GM19193 (cell line): ENCODE measurements around the gene ANKS3.

Source experiments
- POLR2A ChIP-seq: IDR thresholded peaks from 4 replicates; pipeline ENCODE4 v1.6.1; 2011; ENCODE audit not compliant: insufficient read depth, insufficient read length; ENCODE audit errors: extremely low read depth

ANKS3 gene

DNA sequence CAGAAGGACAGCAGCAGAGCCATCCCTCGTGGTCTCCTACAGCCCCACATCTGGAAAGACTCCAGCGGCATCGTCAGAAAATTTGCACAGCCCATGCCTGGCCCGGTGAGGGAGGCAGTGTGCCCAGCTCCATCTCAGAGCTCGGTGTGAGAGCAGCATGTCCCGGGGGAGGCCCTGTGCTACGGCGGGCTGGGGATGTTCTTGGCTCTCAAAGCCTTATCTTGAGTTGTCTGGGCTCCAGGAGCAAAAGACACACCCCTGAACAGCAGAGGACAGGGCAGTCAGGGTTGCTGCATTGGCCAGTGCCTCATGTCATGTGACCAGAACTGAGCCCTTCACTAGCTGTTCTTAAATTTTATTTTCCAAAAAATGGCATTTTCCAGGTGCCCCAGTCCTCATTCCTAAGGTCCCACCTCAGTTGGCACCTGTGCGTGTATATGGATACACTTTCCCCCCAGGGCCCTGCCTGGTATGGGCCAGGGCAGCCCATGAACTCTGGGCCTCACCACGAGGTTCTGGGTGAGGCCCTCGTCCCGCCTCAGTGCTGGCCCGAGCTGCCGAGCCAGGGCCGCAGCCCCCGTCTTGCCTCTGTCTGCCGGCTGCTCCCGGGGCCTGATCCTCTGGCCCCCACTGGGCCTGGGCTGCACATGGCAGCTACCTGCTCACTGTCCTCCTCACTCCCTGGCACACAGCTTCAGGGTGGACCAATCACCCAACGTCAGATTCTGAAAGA, 37.7 kb downstream of the ANKS3 start:
- TF ChIP-seq POLR2A: no peak

DNA sequence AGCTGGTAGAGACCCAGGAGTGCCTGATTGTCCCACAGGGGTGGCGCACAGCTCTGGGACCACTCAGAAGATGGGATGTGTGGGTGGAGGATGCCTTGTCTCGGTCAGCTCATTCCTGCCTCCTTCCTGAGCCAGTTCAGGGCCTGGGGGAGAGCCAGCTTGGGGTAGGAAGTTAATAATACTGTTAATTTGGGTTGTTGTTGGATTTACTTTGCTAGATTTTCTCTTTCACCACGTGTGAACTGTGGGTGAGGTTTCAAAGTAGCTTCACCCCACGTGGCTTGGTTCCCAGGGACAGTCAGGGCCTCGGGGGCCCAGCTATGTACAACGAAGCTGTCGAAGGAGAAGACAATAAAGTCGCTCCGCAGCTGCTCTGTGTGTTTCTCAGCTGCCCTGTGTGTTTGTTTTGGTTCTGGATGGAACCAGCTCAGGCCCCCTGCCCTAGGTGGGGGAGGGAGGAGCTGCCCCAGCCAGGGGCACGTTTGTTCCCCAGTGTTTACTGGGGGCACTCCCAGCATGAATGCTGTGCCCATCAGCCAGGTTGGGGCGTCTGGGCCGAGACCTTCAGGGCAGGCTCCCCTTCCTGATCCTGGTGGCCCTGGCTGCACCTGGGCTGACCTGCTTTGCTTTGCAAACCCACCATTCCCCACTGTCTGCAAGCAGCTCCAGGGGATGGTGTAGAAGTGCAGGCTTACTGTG, 38.4 kb downstream of the ANKS3 start:
- no peak for TF ChIP-seq POLR2A

DNA sequence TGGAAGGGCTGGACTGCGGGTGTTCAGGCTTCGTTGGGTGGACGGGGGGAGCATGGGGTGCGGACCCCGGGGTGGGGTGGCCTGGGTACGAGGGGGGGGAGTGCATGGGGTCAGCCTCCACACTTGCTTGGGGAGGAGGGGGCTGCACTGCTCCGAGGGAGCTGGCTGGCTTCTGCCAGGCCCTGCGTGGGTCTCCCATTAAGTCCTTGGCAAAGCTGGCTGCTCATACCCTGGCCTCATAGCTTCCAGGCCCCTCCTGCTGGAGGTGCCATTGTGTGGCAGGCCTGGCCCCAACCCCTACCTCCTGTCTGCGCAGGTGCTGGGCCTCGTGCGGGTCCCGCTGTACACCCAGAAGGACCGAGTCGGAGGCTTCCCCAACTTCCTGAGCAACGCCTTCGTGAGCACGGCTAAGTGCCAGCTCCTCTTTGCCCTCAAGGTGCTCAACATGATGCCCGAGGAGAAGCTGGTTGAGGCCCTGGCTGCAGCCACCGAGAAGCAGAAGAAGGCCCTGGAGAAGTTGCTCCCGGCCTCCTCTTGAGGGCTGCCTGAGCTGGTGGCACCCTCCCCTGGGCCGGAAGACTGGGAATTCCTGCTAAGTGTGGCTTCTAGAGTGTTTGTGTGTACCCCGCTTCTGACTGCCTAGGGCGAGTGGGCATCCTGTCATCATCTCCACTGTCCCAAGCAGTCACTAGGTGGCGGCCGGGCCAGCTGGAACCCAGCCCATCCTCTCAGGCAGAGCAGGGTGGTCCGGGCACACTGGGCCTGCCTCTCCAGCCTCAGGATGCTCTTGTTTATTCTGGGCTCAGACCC, 39.2 kb downstream of the ANKS3 start:
- no peak for TF ChIP-seq POLR2A

DNA sequence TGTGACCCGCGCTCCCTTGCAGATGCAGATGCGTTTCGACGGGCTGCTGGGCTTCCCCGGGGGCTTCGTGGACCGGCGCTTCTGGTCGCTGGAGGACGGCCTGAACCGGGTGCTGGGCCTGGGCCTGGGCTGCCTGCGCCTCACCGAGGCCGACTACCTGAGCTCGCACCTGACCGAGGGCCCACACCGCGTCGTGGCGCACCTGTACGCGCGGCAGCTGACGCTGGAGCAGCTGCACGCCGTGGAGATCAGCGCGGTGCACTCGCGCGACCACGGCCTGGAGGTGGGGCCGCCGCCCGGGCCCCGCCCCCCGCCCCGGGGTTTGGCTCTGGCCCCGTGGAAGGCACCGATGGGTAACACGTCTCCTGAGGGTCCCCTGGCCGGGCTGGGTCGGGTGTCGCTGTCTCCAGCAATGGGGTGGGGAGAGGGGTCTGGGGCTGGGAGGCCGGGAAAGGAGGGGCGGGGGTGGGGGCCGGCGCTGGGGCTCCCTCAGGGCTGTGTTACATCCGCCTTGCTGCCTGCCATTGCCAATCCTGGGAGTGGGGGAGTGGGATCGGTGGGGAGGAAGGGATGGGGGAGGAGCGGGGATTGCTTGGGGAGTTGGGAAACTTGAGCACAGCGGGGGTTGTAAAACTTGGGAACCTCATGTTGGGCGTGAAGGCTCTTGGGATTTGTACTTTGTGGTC, 40.0 kb downstream of the ANKS3 start:
- TF ChIP-seq POLR2A: no peak

DNA sequence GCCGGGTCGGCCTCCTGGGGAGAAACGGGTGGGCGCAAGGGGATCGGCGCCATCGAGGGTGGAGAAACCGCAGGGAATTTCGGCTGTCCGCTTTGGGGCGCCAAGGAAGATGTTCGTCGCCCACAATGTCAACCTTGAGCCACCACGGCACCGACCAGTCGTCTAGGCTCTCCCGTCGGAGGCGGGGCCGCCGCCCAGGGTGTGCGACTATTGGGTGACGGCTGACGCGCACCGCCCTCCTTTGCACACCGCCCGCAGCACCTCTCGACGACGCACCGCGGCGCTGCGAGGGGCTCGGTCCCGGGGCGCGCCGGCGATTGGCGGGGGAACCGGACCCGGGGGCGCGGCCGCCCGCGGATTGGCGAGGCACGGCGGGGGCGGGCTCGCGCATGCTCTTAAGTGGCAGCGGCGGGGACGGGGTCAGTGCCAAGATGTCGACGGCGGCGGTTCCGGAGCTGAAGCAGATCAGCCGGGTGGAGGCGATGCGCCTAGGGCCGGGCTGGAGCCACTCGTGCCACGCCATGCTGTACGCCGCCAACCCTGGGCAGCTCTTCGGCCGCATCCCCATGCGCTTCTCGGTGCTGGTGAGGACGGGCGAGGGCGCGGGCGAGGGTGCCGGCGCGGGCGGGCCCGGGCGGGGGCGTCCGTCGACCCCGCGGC, 40.6 kb downstream of the ANKS3 start, which contains the start of gene NUDT16L1:
NUDT16L1 (plus strand) TSS at position 267 of the 660 bp plus-strand sequence; CDS start at position 432, 165 bp downstream.
- peak; percentile 86 for TF ChIP-seq POLR2A

DNA sequence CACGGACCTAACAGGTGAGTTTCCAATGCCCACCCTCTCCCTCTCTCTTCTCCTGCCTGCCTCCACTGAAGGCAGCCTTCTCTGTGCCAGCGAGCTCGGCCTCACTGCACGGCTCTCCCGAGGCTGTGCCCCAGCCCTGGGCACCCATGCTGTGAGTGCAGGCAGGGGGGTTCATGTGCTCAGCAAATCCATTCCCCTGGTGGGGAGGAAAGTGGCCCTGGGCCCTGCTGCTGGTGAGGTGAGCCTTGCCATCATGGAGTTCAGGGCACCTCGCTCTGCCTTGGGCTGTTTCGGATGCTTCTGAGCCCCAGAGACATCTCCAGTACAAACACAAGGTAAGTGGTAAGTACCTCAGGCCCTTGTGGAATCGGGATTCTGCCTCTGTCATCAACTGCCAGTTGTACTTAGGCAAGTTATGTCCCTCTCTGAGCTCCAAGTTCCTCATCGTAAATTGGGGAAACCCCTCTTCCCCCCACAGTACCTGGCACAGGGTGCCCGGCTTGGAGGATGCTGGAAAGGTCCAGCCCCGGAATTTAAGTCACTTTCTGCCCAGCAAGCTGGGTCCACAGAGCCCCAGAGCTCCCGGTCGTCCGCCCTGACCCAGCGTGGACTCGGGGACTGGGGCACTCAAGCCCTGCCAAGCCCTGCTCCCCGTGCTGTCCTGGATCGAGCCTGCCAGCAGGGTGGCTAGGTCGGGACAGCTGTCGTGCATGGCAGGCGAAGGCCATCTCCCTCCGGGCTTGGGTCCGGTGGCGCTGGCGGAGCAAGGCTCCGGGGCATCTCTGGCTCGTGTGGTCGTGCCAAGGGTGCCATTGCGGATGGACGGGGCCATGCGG, 41.4 kb downstream of the ANKS3 start:
- no peak for TF ChIP-seq POLR2A

DNA sequence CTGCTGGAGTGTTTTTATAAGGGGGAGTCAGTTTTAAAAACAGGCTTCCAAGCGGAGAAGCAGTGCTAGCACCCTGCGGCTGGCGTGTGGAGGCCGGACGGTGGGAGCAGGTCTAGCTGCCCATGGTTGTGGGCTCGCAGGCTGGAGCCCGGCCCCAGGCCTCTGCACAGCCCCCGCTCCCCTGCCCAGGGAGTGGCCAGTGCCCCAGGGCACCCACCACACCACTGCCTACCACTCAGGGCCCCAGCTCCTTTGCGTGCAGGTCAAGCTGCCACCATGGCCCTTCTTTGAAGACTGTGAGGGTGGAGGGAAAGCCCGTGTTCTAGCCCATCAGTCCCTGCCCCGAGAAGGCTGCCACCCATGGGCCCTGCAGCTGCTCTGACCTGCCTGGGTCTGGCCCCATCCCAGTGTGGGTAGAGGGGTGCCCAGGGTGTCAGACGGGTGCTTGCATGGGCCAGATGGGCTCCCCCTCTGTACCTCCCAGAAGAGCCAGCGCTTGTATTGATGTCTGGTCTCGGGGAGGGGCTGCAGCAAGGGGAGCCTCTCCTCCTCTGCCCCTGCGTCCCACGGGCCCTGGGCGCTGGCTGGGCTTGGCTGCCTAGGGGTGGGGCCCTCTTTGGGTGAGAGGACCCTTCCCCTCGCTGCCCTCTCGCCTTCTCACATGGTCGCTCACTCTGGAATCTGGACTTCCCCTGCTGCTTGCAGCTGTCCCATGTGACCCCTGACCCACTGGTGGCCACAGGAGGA, 42.2 kb downstream of the ANKS3 start:
- no peak for TF ChIP-seq POLR2A

DNA sequence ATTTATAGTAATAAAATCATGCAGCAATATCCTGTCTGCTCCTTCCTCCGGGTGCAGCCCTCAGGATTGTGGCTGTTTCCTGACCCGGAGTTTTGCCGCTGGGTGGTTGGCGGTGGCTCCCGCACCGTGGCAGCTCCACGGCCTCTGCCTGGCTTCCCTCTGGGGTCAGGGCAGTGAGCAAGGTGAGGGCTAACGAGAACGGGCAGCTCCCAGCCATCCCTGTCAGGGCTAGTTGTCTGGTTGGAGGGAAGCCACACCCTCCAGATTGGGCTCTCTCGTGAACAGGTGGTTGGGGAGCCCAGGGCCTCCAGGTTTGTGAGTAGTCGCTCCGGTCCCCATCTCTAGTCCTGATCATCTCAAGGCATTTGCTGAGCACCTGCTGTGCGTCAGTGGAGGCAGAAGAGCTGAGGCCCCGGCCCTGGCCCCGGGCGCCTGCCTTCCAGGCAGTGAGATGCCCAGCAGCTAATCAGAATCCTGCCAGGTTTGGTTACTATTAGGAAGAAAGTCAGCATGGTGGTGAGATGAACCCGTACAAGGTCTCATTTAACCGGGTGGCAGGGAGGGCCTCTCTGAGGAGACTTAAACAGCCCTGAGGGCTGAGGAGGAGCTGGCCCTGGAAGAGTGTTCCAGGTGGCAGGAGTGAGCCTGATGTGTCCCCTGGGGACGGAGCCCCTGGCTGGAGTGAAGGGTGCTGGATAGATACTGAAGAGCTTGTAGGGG, 43.0 kb downstream of the ANKS3 start:
- no peak for TF ChIP-seq POLR2A

DNA sequence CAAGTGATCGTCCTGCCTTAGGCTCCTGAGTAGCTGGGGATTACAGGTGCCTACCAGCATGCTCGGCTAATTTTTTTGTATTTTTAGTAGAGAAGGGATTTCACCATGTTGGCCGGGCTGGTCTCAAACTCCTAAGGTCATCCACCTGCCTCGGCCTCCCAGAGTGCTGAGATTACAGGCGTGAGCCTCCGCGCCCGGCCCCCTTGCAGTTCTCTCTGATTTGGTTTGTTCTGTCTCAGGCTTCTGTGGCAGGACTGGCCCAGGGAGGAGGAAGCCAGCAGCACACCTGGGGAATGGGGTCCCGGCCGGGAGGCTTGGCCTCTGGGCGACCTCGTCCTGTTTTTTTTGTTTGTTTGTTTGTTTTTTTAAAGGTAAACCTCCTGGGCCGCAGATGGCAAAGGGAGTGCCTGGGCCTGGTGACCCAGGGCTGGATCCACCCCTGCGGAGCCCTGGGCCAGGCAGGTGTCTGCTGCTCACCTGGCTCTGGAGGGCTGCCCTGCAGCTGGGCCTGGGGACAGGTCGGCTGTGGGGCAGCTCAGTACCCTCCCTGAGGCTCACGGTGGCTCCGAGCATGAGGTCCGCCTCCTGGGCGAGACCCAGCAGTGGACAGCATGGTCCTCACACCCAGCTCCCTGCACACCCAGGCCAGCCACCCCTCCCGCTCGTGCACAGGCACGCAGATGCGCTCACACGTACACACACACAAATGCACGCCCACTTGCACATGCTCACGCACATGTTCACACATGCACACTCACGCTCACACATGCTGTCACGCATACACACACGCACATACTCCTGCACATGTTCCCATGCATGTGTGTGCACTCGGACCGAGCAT, 44.0 kb downstream of the ANKS3 start:
- no peak for TF ChIP-seq POLR2A

DNA sequence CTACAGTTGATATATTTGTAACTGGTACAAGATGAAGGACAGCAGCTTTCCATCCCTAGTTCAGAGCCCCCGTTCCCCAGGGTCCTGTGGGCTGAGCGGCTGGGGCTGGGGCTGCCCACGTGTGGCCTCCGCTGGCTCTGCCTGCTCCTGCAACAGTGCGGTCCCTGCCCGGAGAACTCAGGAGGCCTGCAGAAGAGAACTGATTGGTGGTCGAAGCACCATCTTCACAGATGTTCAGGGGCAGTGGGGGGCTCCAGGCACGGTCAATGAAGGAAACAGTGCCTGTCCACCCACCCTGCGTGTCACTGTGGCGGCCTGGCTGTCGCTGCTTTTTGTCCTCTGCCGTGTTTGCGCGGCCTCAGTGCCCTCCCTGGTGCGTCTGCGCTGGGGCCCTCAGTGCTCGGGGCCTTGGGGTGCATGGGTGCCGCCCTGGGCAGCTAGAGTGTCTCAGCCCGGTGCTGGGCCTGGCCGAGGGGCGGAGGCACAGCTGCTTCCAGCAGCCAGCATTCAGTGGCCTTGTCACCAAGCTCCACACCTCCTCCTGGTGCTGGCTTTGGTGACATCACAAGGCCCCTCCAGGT, 44.9 kb downstream of the ANKS3 start:
- TF ChIP-seq POLR2A: no peak

DNA sequence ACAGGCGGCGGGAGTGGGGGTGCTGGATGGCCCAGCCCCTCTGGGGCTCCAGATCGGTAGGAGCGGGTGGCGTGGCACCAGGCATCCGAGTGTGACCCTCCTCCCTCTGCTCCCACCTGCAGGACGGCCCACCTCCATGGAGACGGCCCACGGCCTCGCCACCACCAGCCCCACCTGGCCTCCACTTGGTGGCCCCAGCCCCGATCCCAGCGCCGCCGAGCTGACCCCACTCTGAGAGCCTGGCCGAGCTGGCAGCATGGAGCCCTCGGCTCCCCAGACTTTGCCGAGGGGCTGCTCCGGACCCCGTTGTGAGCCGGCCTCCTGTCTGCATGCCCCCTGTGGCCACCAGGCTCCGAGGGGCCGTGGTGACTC, 45.4 kb downstream of the ANKS3 start:
- TF ChIP-seq POLR2A: no peak
